ENCODE data around the gene RNU5B-1. TPM values are rescaled to one million over a fixed set of nuclear protein-coding genes. Genes with fewer than 3 reads are reported as not detected.

RNU5B-1 gene
- polyA plus RNA-seq, 1 of the 3 experiments (the other 2 are of a cell fraction) = not detected

DNA sequence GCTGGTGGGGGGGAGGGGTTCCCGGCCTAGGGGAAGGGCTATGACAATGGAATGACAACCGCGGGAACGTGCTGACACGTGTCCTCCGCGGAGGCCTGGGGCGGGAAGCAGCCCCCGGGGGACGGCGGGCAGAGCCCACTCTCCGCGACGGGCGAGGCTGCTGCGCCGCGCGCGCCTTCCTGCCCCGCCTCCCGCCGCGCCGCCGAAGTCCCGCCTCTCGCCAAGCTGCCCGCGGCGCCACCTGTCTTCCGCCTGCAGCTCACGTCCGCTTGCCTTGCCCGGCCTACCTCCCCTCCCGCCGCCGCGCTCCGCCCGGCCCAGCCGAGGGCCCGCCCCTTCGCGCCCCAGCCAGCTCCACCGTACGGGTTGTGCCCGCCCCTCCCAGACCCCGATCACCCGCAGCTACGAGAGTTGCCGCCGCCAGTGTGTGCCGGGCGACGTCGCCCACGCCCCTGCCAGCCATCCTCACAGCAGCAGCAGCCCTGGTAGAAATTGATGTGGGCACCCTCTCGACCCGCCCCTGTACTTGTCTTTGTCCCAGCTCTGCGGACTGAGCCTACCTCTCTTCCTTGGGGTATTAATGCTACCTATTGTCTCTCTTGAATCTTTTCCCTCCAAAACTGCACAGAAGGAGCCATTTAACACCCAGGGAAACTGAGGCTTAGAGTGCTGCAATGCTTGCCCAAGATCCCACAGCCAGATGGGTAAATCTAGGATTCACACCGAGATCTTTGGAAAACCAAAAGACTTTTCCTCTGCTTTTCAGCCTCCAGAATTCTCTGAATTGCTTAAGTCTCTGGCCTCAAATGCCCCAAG is 17.6 kb upstream of the RNU5B-1 start, which contains the start of gene PARP16 (continued):
- TF ChIP-seq GABPA (IDR thresholded peaks at IDR 0.05; ENCODE audit: low read depth) (peak; percentile 63), YY1 (IDR thresholded peaks at IDR 0.05; ENCODE audit: low read depth) (no peak), NRF1 (IDR thresholded peaks at IDR 0.05; ENCODE audit: low read depth, low read length) (no peak), JUND (IDR thresholded peaks at IDR 0.05) (no peak), CHD2 (IDR thresholded peaks at IDR 0.05; ENCODE audit: low read length, partially characterized antibody) (no peak), ELF1 (IDR thresholded peaks at IDR 0.05) (no peak), FOXM1 (IDR thresholded peaks at IDR 0.05; ENCODE audit: low read depth) (no peak), GATA2 (CRISPR knock-in tag; IDR thresholded peaks at IDR 0.05) (no peak), TCF12 (IDR thresholded peaks at IDR 0.05) (no peak), SMC3 (IDR thresholded peaks at IDR 0.05; ENCODE audit: low read depth, low read length) (0 out of 2 replicates have a peak, but pooled peaks have one; percentile 12), EZH2phosphoT487 (IDR thresholded peaks at IDR 0.05; ENCODE audit: borderline replicate concordance, low read depth) (no peak), TEAD4 (IDR thresholded peaks at IDR 0.05; ENCODE audit: borderline replicate concordance, insufficient read depth) (no peak), MXI1 (IDR thresholded peaks at IDR 0.05; ENCODE audit: low read depth, low read length) (peak; percentile 78), NFIC (IDR thresholded peaks at IDR 0.05; ENCODE audit: borderline replicate concordance) (no peak), POLR2AphosphoS5 (IDR thresholded peaks at IDR 0.05; ENCODE audit: low read depth, low read length) (no peak; the same call in 1 of the 2 replicates), MEF2A (IDR thresholded peaks at IDR 0.05; ENCODE audit: borderline replicate concordance, low read depth) (no peak), RAD21 (IDR thresholded peaks at IDR 0.05; ENCODE audit: low read length) (no peak), RFX5 (IDR thresholded peaks at IDR 0.05; ENCODE audit: low read length) (no peak)
- TF ChIP-seq, protein P1, sequence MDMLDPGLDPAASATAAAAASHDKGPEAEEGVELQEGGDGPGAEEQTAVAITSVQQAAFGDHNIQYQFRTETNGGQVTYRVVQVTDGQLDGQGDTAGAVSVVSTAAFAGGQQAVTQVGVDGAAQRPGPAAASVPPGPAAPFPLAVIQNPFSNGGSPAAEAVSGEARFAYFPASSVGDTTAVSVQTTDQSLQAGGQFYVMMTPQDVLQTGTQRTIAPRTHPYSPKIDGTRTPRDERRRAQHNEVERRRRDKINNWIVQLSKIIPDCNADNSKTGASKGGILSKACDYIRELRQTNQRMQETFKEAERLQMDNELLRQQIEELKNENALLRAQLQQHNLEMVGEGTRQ (IDR thresholded peaks at IDR 0.05; ENCODE audit: borderline replicate concordance, low read depth, low read length) = no peak
- TF ChIP-seq, protein P2, sequence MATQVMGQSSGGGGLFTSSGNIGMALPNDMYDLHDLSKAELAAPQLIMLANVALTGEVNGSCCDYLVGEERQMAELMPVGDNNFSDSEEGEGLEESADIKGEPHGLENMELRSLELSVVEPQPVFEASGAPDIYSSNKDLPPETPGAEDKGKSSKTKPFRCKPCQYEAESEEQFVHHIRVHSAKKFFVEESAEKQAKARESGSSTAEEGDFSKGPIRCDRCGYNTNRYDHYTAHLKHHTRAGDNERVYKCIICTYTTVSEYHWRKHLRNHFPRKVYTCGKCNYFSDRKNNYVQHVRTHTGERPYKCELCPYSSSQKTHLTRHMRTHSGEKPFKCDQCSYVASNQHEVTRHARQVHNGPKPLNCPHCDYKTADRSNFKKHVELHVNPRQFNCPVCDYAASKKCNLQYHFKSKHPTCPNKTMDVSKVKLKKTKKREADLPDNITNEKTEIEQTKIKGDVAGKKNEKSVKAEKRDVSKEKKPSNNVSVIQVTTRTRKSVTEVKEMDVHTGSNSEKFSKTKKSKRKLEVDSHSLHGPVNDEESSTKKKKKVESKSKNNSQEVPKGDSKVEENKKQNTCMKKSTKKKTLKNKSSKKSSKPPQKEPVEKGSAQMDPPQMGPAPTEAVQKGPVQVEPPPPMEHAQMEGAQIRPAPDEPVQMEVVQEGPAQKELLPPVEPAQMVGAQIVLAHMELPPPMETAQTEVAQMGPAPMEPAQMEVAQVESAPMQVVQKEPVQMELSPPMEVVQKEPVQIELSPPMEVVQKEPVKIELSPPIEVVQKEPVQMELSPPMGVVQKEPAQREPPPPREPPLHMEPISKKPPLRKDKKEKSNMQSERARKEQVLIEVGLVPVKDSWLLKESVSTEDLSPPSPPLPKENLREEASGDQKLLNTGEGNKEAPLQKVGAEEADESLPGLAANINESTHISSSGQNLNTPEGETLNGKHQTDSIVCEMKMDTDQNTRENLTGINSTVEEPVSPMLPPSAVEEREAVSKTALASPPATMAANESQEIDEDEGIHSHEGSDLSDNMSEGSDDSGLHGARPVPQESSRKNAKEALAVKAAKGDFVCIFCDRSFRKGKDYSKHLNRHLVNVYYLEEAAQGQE (IDR thresholded peaks at IDR 0.05; ENCODE audit: low read depth, low read length) = no peak
- TF ChIP-seq, protein P3, sequence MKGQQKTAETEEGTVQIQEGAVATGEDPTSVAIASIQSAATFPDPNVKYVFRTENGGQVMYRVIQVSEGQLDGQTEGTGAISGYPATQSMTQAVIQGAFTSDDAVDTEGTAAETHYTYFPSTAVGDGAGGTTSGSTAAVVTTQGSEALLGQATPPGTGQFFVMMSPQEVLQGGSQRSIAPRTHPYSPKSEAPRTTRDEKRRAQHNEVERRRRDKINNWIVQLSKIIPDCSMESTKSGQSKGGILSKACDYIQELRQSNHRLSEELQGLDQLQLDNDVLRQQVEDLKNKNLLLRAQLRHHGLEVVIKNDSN (IDR thresholded peaks at IDR 0.05; ENCODE audit: borderline replicate concordance, low read depth) = no peak
- TF ChIP-seq, protein P4, sequence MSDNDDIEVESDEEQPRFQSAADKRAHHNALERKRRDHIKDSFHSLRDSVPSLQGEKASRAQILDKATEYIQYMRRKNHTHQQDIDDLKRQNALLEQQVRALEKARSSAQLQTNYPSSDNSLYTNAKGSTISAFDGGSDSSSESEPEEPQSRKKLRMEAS (IDR thresholded peaks at IDR 0.05; ENCODE audit: low read depth) = peak; percentile 1; the same call in 1 of the 2 replicates

Data from SK-N-SH (cell line).